BLaER1 (cell line): Measurements from ENCODE around the gene PRRT4.

Experiments used
- H3K27ac ChIP-seq: shearing (Covaris generic); formaldehyde crosslinking; 2 replicates; pipeline ENCODE4 v1.8.1; 2022
- H3K27me3 ChIP-seq: shearing (Covaris generic); formaldehyde crosslinking; 2 replicates; pipeline ENCODE4 v1.8.1; 2022
- H3K36me3 ChIP-seq: shearing (Covaris generic); formaldehyde crosslinking; 2 replicates; pipeline ENCODE4 v1.8.1; 2022
- H3K4me1 ChIP-seq: shearing (Covaris generic); formaldehyde crosslinking; 2 replicates; pipeline ENCODE4 v1.8.1; 2022
- H3K4me2 ChIP-seq: shearing (Covaris generic); formaldehyde crosslinking; 2 replicates; pipeline ENCODE4 v1.8.1; 2022
- H3K4me3 ChIP-seq: shearing (Covaris generic); formaldehyde crosslinking; 2 replicates; pipeline ENCODE4 v1.8.1; 2022
- H3K9ac ChIP-seq: shearing (Covaris generic); formaldehyde crosslinking; 2 replicates; pipeline ENCODE4 v1.8.1; 2022
- H3K9me3 ChIP-seq: shearing (Covaris generic); formaldehyde crosslinking; 2 replicates; pipeline ENCODE4 v1.8.1; 2022
- H4K20me1 ChIP-seq: shearing (Covaris generic); formaldehyde crosslinking; 2 replicates; pipeline ENCODE4 v1.8.1; 2022
- Cebpa-rat ChIP-seq: shearing (Covaris generic); IDR thresholded peaks from 2 replicates; pipeline ENCODE4 v1.8.1; 2022

Gene PRRT4

DNA sequence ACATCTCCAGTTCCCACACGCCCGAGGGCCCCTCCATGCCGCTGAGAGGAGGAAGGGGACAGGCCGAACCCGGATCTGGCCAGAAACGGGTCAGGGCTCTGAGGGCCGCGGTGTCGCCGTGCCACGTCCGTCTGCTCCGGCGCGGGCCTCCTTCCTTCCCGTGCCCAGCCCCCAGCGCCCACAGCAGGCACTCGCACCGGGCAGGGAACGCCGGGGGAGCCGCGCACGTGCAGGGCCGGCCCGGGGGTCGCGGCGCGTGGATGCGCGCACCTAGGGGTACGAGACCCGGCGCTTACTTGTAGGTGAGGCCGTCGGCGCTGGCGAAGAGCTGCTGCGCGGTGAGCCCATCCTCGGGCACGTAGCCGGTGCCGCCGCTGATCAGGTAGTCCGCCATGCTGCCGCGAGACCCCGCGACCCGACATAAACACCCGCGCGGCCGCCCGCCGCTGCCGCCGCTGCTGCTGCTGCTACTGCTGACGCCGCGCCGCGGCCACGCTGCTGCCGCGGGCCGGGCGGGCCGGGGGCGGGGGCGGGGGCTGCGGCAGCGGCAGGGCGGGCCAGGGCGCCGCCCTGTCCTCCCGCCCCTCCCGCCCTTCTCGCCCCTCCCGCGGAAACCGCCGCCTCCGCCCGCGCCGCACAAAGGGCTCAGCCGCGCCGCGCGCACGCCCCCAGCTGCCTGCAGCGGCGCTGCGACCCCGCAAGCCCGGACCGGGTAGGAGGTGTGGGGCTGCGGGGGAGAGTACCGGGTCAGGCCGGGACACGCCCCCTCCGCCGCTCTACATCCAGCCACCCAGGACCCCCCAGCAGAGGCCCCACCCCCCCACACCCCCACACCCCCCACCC, 44.2 kb upstream of the PRRT4 start:
- H3K9ac ChIP-seq, result peak overlapping the region; percentile 98
- H4K20me1 ChIP-seq, result peaks cover 45% of the 10 kb centered on the region
- TF ChIP-seq Cebpa-rat, result no peak
- H3K27ac ChIP-seq, result peak overlapping the region; percentile 97
- H3K4me3 ChIP-seq, result peak overlapping the region; percentile 98
- H3K27me3 ChIP-seq, result no peaks in the 10 kb centered on the region
- peak overlapping the region; percentile 100 for H3K4me2 ChIP-seq
- peaks cover 32% of the 10 kb centered on the region for H3K36me3 ChIP-seq
- peaks cover 68% of the 10 kb centered on the region for H3K4me1 ChIP-seq
- no peaks in the 10 kb centered on the region for H3K9me3 ChIP-seq

DNA sequence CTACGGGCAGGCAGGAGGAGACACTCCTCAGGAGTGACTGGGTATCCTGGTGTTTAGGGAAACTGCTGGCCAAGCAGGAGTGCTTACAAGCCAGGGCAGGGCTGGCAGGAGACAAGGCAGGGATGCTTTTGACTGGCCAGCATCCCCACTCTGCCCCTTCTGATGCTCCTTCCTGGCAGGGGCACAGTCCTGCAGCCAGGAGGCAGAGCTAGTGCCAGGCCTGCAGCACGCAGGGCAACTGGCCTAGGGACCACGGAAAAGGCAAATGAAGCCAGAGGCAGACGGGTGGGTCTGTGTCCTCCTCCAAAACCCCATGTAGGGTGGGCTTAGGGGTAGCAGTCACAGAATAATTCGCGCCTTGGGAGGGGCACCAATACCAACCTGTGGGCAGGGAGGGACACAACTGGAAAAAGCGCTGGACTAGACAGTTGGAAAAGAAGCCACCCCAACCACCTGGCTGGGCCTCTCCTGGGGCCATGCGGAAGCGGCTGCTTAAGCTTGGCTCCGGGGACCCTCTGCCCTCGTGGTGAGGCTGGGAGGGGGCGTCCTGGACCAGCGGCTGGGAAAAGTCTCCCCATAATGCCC, 43.5 kb upstream of the PRRT4 start:
- Histone ChIP-seq H3K27me3 (no peaks in the 10 kb centered on the region), H3K36me3 (peaks cover 39% of the 10 kb centered on the region), H4K20me1 (peaks cover 52% of the 10 kb centered on the region), H3K4me1 (peaks cover 62% of the 10 kb centered on the region), H3K27ac (peak overlapping the region; percentile 97), H3K9ac (peak overlapping the region; percentile 98), H3K4me3 (peak overlapping the region; percentile 98), H3K9me3 (no peaks in the 10 kb centered on the region), H3K4me2 (peak overlapping the region; percentile 100)
- TF ChIP-seq Cebpa-rat, result no peak

DNA sequence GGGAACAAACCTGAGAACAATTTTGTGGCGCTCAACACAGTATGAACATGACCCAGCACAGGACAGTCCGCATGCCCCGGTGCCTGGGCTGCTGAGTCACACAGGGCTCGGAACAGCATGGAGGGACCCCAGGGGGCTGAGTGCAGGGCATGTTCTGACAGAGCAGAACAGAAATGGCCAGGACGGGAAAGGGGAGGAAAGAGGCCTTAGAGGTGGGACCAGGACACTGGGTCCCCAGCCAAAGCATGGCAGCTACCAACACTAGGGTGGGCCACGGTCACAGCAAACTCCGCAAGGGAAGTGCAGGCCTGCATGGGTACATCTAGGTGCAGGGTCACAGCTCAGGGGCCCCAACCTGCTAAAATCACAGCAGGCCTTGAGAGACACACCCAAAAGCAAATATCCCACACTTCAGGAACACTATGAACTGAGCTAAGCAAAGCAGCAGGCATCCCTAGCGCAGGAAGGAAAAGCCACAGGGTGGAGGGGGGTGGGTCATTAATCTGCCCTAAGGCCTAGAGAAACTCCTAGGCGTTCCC, 42.7 kb upstream of the PRRT4 start:
- Histone ChIP-seq H3K36me3 (peaks cover 47% of the 10 kb centered on the region), H4K20me1 (peaks cover 56% of the 10 kb centered on the region), H3K27ac (peak overlapping the region; percentile 97), H3K9me3 (no peaks in the 10 kb centered on the region), H3K4me1 (peaks cover 60% of the 10 kb centered on the region), H3K9ac (peak overlapping the region; percentile 98), H3K27me3 (no peaks in the 10 kb centered on the region), H3K4me3 (peak overlapping the region; percentile 98), H3K4me2 (peak overlapping the region; percentile 100)
- TF ChIP-seq Cebpa-rat, result no peak

DNA sequence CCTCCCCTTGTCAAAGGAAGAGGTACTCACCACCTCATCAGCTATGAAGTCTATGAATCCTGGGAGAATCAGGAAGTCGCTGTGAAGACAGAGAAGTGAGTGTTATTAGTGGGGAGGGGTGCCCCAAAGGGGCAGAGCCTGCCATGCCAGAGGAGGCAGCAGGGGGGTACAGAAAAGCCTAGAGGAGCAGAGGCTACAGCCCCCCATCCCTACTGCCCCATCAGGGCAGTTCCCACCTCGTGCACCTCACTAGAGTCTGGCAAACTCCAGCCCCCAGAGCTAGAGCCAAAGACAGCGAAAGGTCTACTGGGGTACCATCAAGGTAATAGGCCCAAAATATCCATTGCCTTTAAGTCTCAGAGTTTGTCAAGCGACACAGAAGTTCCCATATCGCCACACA, 42.2 kb upstream of the PRRT4 start:
- TF ChIP-seq Cebpa-rat, result no peak
- H3K4me2 ChIP-seq, result peak overlapping the region; percentile 100
- peaks cover 55% of the 10 kb centered on the region for H3K4me1 ChIP-seq
- H3K9me3 ChIP-seq, result no peaks in the 10 kb centered on the region
- peaks cover 60% of the 10 kb centered on the region for H4K20me1 ChIP-seq
- H3K4me3 ChIP-seq, result peak overlapping the region; percentile 98
- H3K27me3 ChIP-seq, result no peaks in the 10 kb centered on the region
- peak overlapping the region; percentile 98 for H3K9ac ChIP-seq
- peak overlapping the region; percentile 97; the same call in 1 of the 2 replicates for H3K27ac ChIP-seq
- H3K36me3 ChIP-seq, result peaks cover 52% of the 10 kb centered on the region

- H3K36me3 ChIP-seq, result peaks cover 65% of the 10 kb centered on the region
- H3K9me3 ChIP-seq, result no peaks in the 10 kb centered on the region
- H3K9ac ChIP-seq, result no peak overlapping the region; the same call in 1 of the 2 replicates
- no peak for TF ChIP-seq Cebpa-rat
- peaks cover 42% of the 10 kb centered on the region for H3K4me1 ChIP-seq
- H4K20me1 ChIP-seq, result peaks cover 68% of the 10 kb centered on the region
- no peak overlapping the region for H3K27ac ChIP-seq
- no peak overlapping the region for H3K4me2 ChIP-seq
- no peaks in the 10 kb centered on the region for H3K27me3 ChIP-seq
- no peak overlapping the region for H3K4me3 ChIP-seq
These were observed 40.9 kb upstream of the PRRT4 start for GRCh38 chr7:128402356-128402755.

GRCh38 chr7:128400566-128400965, 39.1 kb upstream of the PRRT4 start:
- H3K27me3 ChIP-seq, result no peaks in the 10 kb centered on the region
- no peak overlapping the region for H3K9ac ChIP-seq
- H3K27ac ChIP-seq, result no peak overlapping the region
- H3K36me3 ChIP-seq, result peaks cover 83% of the 10 kb centered on the region
- no peaks in the 10 kb centered on the region for H3K9me3 ChIP-seq
- no peak overlapping the region for H3K4me2 ChIP-seq
- no peak for TF ChIP-seq Cebpa-rat
- H3K4me3 ChIP-seq, result no peak overlapping the region
- H3K4me1 ChIP-seq, result peaks cover 30% of the 10 kb centered on the region
- H4K20me1 ChIP-seq, result peaks cover 76% of the 10 kb centered on the region

DNA sequence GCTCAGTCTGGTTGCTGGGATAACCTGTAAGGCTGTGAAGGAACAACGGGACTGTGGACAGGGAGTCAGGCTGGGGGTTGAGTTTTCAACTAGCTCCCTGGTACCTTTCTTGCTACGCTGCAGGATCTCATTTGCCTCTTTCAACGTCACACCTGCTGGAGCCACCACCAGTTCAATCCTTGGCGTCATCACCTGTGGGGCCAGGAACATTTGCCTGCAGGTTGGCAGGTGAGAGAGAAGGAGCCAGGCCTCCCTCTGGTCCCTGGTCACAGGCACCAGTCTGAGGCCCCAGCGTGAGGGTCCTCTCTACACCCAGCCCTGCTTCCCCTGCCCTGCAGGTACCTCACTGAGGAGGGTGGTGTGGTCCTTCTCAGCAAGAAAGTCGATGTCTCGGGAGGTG, 38.5 kb upstream of the PRRT4 start:
- Histone ChIP-seq H3K4me1 (peaks cover 28% of the 10 kb centered on the region), H3K27me3 (no peaks in the 10 kb centered on the region), H4K20me1 (peaks cover 73% of the 10 kb centered on the region), H3K4me2 (no peak overlapping the region), H3K27ac (no peak overlapping the region), H3K9ac (no peak overlapping the region), H3K36me3 (peaks cover 89% of the 10 kb centered on the region), H3K9me3 (no peaks in the 10 kb centered on the region), H3K4me3 (no peak overlapping the region)
- no peak for TF ChIP-seq Cebpa-rat

- no peaks in the 10 kb centered on the region for H3K27me3 ChIP-seq
- H3K9me3 ChIP-seq, result no peaks in the 10 kb centered on the region
- H3K4me2 ChIP-seq, result no peak overlapping the region
- no peak overlapping the region for H3K27ac ChIP-seq
- H4K20me1 ChIP-seq, result peaks cover 61% of the 10 kb centered on the region
- H3K9ac ChIP-seq, result no peak overlapping the region
- peaks cover 100% of the 10 kb centered on the region for H3K36me3 ChIP-seq
- TF ChIP-seq Cebpa-rat, result no peak
- peaks cover 16% of the 10 kb centered on the region for H3K4me1 ChIP-seq
- no peak overlapping the region for H3K4me3 ChIP-seq
These were observed 37.3 kb upstream of the PRRT4 start for GRCh38 chr7:128398841-128399135.

- no peaks in the 10 kb centered on the region for H3K27me3 ChIP-seq
- no peak overlapping the region for H3K4me3 ChIP-seq
- H3K9me3 ChIP-seq, result no peaks in the 10 kb centered on the region
- H4K20me1 ChIP-seq, result peaks cover 55% of the 10 kb centered on the region
- H3K4me1 ChIP-seq, result peaks cover 10% of the 10 kb centered on the region
- H3K4me2 ChIP-seq, result no peak overlapping the region
- no peak overlapping the region for H3K27ac ChIP-seq
- no peak overlapping the region for H3K9ac ChIP-seq
- H3K36me3 ChIP-seq, result peaks cover 99% of the 10 kb centered on the region
- TF ChIP-seq Cebpa-rat, result no peak
These were observed 36.7 kb upstream of the PRRT4 start for GRCh38 chr7:128398016-128398840.
